ENCODE data around the gene KIAA1671.

The KIAA1671 gene

GRCh38 chr22:24982301-24983056 is 30.0 kb downstream of the KIAA1671 start:
- no peak for DNase-seq

DNA sequence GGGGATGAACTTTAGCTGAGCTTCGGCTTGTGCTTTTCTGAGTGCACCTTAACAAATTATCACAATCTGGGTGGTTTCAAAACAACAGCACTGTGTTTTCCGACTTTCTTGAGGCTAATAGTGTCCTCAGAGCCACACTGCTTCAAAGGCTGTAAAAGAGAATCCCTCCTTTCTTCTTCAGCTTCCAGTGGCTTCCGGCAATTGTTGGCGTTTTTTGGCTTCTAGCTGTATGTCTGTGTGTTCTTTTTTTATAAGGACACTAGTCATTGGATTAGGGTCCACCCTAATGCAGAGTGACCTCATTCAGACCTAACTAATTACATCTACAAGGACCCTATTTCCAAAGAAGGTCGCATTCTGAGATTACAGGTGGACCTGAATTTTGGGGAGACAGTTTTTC is 30.6 kb downstream of the KIAA1671 start:
- no peak for DNase-seq

GRCh38 chr22:24984122-24984521 is 31.6 kb downstream of the KIAA1671 start:
- DNase-seq: no peak

DNA sequence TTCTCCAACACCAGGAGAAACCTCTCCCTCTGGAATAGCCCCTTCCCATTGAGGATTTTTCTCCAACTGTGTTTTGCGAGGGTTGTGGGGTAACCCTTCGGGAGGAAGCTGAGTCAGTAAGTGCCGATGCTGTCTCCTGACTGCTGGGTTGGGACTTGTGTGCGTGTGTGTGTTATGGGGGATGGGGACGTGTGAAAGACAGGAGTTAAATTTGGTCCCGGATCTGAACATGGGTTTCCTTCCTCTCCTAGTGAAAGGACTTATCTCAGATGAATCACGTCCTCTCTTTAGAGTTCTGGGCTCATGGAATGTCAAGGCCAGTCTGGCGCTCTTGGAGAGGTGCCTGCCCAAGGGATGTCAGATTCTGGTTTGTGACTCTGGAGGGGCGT is 33.3 kb downstream of the KIAA1671 start:
- DNase-seq: no peak

DNA sequence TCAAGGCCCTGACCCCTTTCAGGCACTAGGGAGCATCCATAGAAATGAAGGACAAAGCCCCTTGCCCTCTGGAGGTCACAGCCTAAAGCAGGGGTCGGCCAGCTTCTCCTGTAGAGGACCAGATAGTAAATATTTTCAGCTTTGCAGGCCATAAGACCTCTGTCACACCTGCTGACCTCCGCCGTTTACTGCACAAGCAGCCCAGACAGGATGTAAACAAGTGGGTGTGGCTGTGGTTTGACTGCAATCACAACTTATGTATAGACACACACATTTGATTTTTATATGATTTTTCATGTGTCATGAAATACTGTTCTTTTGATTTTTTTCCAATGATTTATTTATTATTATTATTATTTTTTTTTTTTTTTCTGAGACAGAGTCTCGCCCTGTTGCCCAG is 34.3 kb downstream of the KIAA1671 start:
- DNase-seq: no peak

DNA sequence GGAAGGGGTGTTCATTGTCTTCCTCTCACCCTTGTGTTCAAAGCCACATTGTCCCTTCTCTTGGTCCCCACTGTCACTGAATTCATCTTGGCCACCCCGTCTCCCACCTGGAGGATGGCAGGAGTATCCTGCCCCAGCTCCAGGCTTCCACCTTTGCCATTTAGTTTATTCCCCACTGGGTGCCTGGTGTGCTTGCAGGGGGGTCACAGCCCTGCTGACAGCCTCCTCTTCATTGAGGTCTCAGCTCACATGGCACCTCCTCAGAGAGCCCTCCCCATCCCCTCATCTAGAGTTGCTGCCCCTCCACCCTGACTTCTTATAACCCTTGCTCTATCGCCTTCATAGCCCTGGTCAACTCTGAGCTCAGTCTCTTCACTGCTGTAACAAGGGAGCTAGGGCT is 36.6 kb downstream of the KIAA1671 start:
- DNase-seq: no peak

- no peak for DNase-seq
Observed at GRCh38 chr22:24989541-24989951, 37.0 kb downstream of the KIAA1671 start.

GRCh38 chr22:24990344-24990905 is 37.9 kb downstream of the KIAA1671 start:
- no peak for DNase-seq

GRCh38 chr22:24992946-24993345 is 40.4 kb downstream of the KIAA1671 start:
- no peak for DNase-seq

GRCh38 chr22:24994070-24994763 is 41.7 kb downstream of the KIAA1671 start:
- DNase-seq: no peak

DNA sequence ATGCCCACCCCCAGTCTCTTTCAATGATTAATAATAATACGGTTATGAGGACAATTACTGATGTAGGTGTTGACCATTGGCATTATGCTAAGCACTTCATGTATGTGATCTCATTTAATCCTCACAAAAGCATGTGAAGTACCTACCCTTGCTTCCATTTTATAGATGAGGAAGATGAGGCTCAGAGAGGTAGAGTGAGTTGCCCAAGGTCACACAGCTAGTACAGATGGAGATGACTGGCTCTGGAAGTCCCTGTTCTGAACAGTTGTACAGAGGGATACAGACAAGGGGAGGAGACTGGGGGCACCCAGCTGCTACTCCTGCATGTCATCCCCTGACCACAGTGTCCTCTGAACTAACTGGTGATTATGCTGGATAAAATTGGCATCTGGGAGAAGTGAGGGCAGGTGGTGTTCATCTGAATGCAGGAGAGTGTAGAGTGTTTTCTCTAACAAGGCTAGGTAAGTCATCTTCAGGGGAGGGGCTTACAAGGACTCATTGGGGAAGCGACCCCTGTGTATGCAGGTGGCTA is 43.2 kb downstream of the KIAA1671 start:
- DNase-seq: no peak

DNA sequence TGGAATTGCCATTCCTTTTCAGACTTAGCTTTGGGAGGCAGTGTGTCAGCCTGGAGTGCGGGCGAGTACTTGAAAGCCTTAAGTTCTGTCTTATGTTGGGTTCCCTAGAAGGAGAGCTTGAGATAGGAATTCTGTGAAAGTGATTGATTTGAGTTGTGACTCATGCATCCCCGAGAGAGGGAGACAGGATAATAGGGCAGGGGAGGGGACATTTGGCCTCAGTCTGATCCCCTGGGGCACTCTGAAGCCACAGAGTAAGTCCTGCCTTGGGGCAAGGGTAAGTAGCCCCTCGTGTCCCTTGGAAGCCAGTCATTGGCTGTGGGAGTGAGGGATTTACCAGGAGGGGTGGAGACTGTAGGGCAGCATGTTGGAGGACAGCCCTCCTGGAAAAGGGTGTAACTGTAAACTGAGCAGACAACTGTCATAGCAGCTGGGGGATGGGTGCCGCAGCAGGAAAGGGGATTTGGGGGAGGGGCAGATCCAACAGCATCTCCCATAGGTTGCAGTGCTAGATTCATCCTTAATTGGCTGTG is 44.0 kb downstream of the KIAA1671 start:
- no peak for DNase-seq

- no peak for DNase-seq
Observed at GRCh38 chr22:24997023-24997422, 44.5 kb downstream of the KIAA1671 start.

- DNase-seq: no peak
Observed at GRCh38 chr22:25000686-25001085, 48.2 kb downstream of the KIAA1671 start.

- DNase-seq: no peak
Observed at GRCh38 chr22:25002241-25002985, 49.9 kb downstream of the KIAA1671 start.

DNA sequence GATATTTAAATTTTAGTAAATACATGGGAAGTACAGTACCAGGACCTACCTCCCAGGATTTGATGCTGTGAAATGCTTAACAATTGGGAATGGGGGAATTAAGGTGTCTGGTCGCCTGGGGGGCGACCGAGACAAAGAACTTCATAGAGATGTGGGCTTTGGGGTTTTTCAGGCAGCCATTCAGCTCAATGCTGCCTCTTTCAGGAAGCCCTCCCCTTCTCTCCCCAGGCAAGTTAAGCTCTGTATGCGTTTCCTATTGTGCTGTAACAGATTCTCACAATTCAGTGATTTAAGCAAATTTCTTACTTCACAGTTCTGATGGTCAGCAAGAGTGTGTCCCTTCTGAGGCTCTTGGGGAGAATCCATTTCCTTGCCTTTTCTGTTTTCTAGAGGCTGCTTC is 53.8 kb downstream of the KIAA1671 start:
- no peak for DNase-seq

DNA sequence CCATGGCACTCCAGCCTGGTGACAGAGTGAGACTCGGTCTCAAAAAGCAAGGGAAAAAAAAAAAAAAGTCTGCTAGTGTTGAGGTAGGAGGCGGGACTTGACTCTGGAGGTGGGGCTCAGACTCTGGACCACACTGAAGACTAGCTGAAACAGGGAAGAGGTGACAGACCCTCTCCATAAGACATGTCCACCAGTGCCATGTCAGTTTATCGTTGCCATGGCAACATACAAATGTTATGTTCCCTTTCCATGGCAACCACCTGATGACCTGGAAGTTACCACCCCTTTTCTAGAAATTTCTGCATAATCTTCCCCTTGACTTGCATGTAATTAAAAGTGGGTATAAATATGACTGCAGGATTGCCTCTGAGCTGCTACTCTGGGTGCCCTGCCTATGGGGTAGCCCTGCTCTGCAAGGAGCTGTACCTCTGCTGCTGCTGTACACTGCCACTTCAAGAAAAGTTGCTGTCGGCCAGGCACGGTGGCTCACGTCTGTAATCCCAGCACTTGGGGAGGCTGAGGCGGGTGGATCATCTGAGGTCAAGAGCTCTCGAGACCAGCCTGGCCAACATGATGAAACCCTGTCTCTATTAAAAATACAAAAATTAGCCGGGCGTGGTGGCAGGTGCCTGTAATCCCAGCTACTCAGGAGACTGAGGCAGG is 55.1 kb downstream of the KIAA1671 start:
- no peak for DNase-seq

DNA sequence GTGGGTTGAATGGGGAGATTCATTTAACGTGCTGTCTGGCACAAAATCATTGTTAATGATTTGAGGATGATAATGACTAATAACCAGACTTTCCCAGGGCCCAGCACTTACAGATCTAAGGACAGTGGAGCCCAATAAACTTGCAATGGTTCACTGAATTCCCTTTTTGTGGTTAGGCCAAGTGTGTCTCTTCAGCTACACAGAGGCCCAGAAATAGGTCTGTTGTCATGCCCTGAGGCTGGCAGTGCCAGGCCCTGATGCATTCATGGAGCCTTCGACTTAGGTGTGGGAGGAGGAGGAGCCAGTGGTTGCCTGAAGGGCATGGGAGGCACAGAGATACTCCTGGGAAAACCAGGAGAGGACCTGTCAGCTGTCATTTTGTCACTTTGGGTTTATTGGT is 56.1 kb downstream of the KIAA1671 start:
- no peak for DNase-seq

- no peak for DNase-seq
Observed at GRCh38 chr22:25012741-25013143, 60.2 kb downstream of the KIAA1671 start.

- no peak for DNase-seq
Observed at GRCh38 chr22:25013607-25014006, 61.1 kb downstream of the KIAA1671 start.

GRCh38 chr22:25014896-25015755 is 62.6 kb downstream of the KIAA1671 start:
- no peak for DNase-seq

All from NCI-H1092 treated with DMSO at 0.1 percent for 48 hours (cell line).